Measurements from ENCODE around the gene FOXP1.

The FOXP1 gene

DNA sequence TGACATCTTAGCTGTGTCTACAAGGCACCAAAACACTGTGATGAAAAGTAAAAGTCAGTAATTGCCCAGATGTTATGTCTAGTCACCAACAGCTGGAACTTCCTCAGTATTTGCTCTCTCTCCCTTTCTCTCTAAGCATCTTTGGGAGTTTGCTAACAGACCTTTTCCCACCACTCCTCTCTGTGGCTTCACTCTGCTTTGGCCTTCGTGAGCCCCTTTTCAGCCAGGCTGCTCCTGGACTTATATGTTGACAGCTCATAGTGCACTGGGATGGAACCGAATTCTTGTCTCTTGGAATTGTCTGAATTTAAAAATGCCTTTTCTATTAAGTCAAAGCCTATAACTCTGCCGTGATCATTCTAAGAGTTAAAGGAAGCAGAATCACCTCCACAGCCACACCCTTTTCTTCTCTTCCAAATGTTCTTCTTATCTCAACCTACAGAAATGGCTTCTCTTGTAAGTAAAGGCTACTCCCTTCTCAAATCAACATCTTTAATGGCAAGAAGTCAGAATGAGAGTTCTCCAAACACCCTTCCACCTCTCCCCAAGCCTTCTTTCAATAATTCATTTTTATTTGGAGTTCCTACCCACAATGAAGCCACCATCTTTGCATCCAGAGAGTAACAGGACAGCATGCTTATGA lies 17.2 kb upstream of the FOXP1 start:
- no peak for TF ChIP-seq ZNF274 (IDR thresholded peaks at IDR 0.05; ENCODE audit: low read depth, low read length)
- H3K4me3 ChIP-seq (ENCODE audit: low read length): no peak overlapping the region

DNA sequence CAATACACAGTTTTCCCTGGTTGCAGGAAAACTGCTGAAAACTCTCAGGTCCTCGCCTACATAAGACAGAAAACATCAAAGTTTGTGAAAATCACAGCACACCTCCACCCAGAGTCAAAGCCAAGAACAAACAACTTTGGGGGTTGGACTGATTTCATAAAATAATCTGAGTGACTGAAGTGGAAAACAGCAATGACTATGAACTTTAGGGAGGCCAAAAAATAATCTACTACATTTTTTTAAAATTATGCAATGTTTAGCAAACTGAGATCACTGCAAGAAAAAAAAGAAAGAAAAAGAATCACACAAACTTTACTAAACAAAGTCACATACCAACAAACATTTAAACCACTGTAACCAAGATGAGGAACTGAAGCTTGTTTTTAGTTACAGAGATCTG lies 15.9 kb upstream of the FOXP1 start:
- no peak for TF ChIP-seq ZNF274 (IDR thresholded peaks at IDR 0.05; ENCODE audit: low read depth, low read length)
- no peak overlapping the region for H3K4me3 ChIP-seq (ENCODE audit: low read length)

- TF ChIP-seq ZNF274 (IDR thresholded peaks at IDR 0.05; ENCODE audit: low read depth, low read length): no peak
- H3K4me3 ChIP-seq (ENCODE audit: low read length): no peak overlapping the region
Observed at GRCh38 chr3:71598292-71598691, 14.8 kb upstream of the FOXP1 start.

GRCh38 chr3:71597286-71597685 lies 13.8 kb upstream of the FOXP1 start:
- no peak overlapping the region for H3K4me3 ChIP-seq (ENCODE audit: low read length)
- no peak for TF ChIP-seq ZNF274 (IDR thresholded peaks at IDR 0.05; ENCODE audit: low read depth, low read length)

- no peak overlapping the region for H3K4me3 ChIP-seq (ENCODE audit: low read length)
- no peak for TF ChIP-seq ZNF274 (IDR thresholded peaks at IDR 0.05; ENCODE audit: low read depth, low read length)
Observed at GRCh38 chr3:71593106-71593505, 9.6 kb upstream of the FOXP1 start.

DNA sequence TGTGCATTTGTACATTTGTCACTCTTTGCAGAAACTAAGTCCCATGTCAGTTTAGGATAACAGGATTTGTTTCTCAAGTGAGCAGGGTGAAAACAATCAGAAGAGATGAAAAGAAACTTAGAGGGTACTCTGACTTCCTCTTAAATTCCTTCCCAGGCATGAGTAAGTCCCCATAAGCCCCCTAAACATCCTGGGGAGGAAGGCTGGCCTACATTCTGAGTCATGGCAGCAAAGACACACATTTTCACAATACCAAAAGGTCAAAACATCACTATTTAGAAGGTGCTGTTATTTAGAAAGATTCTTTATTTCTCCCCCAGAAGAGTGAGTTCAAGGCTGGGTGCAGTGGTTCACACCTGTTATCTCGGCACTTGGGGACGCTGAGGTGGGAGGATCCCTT lies 7.6 kb upstream of the FOXP1 start:
- TF ChIP-seq ZNF274 (IDR thresholded peaks at IDR 0.05; ENCODE audit: low read depth, low read length): no peak

GRCh38 chr3:71589132-71589531 lies 5.6 kb upstream of the FOXP1 start:
- no peak overlapping the region for H3K4me3 ChIP-seq (ENCODE audit: low read length)
- TF ChIP-seq ZNF274 (IDR thresholded peaks at IDR 0.05; ENCODE audit: low read depth, low read length): no peak

More for the DNA sequence above, 7.6 kb upstream of the FOXP1 start:
- no peak overlapping the region for H3K4me3 ChIP-seq (ENCODE audit: low read length)

DNA sequence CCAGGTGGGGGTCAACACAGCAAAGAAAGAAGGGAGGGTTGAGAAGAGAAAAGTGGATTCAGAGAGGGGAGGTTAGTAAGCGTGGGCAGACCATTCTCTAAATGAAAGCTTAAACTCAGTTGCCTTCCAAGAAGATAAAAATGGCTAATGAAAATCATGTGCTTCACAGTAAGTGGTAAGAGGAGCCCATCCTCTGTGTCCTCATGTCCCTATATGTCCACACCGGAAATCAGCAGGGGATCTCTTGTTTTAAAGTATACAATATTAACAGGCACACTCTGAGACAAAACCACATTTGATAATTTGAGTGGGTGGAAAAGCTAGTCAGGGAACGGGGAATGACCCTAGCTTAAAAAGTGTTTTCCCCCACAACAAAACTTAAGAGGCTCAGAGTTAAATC lies 4.4 kb upstream of the FOXP1 start:
- no peak overlapping the region for H3K4me3 ChIP-seq (ENCODE audit: low read length)
- TF ChIP-seq ZNF274 (IDR thresholded peaks at IDR 0.05; ENCODE audit: low read depth, low read length): no peak

DNA sequence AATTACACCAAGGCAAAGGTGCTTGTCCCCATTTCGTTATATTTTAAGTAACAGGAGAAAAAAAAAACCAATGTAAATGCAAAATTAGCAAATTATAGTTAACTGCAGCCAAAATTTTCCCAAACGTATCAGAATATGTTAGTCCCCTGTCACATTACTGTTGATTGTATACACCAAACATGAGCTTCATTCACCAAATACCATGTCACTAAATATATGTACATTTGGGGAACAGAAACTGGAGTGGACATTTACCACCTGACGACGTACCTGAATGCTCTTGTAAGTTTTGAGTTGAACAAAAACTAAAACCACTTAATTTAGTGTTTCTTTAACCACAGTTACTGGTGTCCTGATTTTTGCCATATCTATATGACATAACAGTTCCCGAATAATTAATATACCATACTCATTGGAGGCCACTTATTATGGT lies 3.3 kb upstream of the FOXP1 start:
- no peak overlapping the region for H3K4me3 ChIP-seq (ENCODE audit: low read length)
- no peak for TF ChIP-seq ZNF274 (IDR thresholded peaks at IDR 0.05; ENCODE audit: low read depth, low read length)

DNA sequence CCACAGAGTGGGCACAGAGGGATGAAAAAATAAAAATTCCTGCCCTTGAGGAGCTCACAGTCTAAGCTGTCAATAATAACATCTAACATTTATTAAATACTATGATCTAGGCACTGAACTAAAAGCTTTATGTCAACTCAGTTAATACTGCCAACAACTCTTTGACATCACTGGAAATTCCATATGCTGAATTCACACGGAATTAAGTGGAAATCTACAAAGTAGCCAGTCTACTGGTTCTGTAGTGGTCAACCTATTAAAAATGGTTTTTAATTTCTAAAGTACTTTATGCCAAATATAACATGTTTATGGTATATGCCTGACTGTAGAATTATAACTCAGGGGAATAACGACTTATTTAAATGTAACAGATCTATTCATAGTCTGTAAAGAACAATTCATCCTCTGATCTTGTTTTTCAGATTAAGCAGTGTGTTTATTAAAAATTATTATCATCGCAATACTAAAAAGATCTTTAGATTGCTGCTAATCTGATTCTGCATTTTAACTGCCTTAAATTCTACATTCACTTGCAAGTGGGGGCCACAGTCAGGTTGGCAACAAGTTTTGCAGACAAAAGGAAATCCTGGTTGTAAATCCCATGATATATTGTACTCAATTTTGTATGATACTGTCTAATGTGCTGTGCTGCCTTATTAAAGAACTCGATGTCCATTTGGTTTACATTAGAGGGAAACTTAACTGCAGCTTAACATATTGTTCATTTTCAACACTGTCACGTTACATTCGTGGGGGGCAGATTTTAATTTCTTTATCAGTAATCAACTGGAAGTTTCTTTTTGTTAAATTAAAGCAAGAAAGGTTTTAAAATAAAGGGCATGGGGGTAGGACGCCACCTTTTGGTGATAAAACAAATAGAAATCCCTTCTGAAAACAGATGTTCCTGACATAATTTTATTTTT lies 2.6 kb upstream of the FOXP1 start:
- TF ChIP-seq ZNF274 (IDR thresholded peaks at IDR 0.05; ENCODE audit: low read depth, low read length): no peak

DNA sequence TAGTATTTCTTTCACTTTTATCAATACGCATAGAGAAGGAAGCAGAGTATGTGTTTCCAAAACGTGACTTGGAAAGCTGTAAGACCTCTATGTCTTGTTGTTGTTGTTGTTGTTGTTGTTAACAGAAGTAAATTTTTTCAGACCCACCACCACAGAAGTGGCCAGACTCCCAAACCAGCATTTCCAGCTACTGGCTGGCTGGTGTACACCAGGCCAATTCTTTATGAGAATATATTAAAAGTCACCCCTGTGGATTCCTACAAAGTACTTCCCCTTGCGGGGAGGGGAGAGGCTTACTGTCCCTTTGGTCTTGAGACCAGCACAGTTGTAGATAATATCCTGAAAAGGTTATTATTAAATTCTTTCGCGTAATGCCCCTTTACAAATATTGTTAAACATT lies 1.6 kb upstream of the FOXP1 start:
- H3K4me3 ChIP-seq (ENCODE audit: low read length): no peak overlapping the region
- TF ChIP-seq ZNF274 (IDR thresholded peaks at IDR 0.05; ENCODE audit: low read depth, low read length): no peak

More for the DNA sequence above, 2.6 kb upstream of the FOXP1 start:
- no peak overlapping the region for H3K4me3 ChIP-seq (ENCODE audit: low read length)

- no peak for TF ChIP-seq ZNF274 (IDR thresholded peaks at IDR 0.05; ENCODE audit: low read depth, low read length)
- H3K4me3 ChIP-seq (ENCODE audit: low read length): peak overlapping the region; percentile 65
Observed at GRCh38 chr3:71584394-71585011, 975 bp upstream of the FOXP1 start.

DNA sequence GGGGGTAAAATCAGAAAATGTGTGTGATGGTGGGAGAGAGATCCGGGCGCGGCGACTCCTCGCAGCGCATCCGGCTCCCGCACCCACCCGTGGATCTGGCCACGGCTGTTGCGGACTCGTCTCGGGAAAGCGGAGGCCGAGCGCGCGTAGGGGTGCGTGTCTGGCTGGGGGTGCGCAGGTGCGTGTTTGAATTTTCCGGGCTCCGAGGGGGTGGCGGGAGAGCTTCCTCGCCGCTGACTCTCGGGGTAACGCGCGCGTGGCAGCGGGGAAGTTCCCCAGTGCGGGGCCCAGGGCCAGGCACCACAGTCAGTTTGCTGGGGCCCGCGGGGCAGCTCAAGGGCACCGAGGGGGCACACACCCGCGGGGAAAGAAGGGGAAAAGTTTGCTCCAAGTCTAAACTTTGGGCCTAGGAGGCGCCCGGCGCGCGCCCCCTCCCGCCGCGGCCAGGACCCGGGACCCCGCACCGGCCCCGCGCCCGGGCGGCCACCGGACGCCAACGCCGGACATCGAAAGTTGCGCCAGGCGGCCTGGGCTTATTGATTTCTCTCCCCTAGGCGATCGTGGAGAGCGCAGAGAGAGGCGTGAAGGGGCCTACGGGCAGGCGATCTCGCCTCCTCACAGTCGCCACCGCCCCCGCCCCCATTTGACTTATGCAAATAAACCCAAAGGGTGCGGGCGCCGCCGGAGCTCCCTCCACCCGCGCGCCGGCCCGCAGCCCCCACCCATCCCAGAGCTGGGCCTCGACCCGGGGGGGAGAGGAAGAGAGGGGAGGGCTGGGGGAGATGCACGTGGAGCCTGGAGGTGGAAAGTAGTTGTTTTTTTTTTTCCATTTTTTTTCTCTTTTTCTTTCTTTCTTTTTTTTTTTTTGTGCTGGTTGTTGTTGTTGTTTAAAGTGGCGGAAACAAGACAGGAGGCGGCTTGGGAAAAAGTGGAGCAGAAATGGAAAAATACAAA lies 639 bp downstream of the FOXP1 start:
- no peak for TF ChIP-seq ZNF274 (IDR thresholded peaks at IDR 0.05; ENCODE audit: low read depth, low read length)
- peak overlapping the region; percentile 82 for H3K4me3 ChIP-seq (ENCODE audit: low read length)
